ENCODE measurements around the gene MUC21. TPM values are rescaled to one million over a fixed set of nuclear protein-coding genes. Genes with fewer than 3 reads are reported as not detected.
"Not testable (repeated sequence)": the region's sequence is repeated elsewhere in the genome, so short reads cannot be mapped to it uniquely, and the experiment has no call there.

Gene MUC21
- total and polyA plus RNA-seq, 2 donors (not counting 3 experiments of a cell fraction or from before 2014, with no cell fraction given): not detected

- no peak for DNase-seq (ENCODE audit: low read depth, low spot score)
- Histone ChIP-seq H3K4me1 (ENCODE audit: control insufficient read depth, extremely low read depth, insufficient read depth, low read length) (no peaks in the 10 kb centered on the region), H3K79me2 (ENCODE audit: control insufficient read depth, insufficient read depth, low read length) (no peaks in the 10 kb centered on the region), H3K9me1 (replicated peaks; ENCODE audit: control insufficient read depth, extremely low read depth, insufficient read depth, low read length) (no peaks in the 10 kb centered on the region), H3K9me3 (replicated peaks; ENCODE audit: control insufficient read depth, insufficient read depth, low read length) (no peaks in the 10 kb centered on the region), H3K36me3 (ENCODE audit: control insufficient read depth in 2 of 2, extremely low read depth in 1 of 2, insufficient read depth in 2 of 2, low read length in 2 of 2) (no peaks in the 10 kb centered on the region), H3K27ac (ENCODE audit: insufficient read depth, low read depth, low read length) (no peak overlapping the region), H4K20me1 (replicated peaks; ENCODE audit: control insufficient read depth, extremely low read depth, insufficient read depth, low read length) (no peaks in the 10 kb centered on the region), H3K4me2 (ENCODE audit: insufficient read depth, low read length) (no peak overlapping the region), H3K9ac (replicated peaks; ENCODE audit: extremely low read depth, insufficient read depth, low read length) (no peak overlapping the region), H3K4me3 (replicated peaks in 1 of 3; ENCODE audit: insufficient read depth in 1 of 3, low read depth in 1 of 3, low read length in 3 of 3) (no peak overlapping the region), H2AFZ (ENCODE audit: low read depth, low read length) (no peak overlapping the region), H3K27me3 (ENCODE audit: control insufficient read depth in 2 of 2, insufficient read depth in 2 of 2, low read length in 2 of 2) (peaks cover 0 to 5% of the 10 kb centered on the region in 2 experiments)
- CTCF ChIA-PET: no interaction called here
- no TSS peak for BruUV-seq (replicated peaks)
- POLR2A ChIA-PET: no interaction called here
- no peak for FAIRE-seq
- TF ChIP-seq POLR2A (IDR thresholded peaks at IDR 0.05; ENCODE audit: low read depth, low read length) (no peak), GATA2 (IDR thresholded peaks at IDR 0.05; ENCODE audit: insufficient read depth, insufficient read length, low read depth, low read length) (no peak)
- intact Hi-C loops (cut with micrococcal nuclease) (no loop called here), dilution Hi-C loops (cut with MboI; ENCODE audit: extremely low pct_ligation_motif_present, low sequenced_read_pairs) (no loop called here)
Measured at GRCh38 chr6:30998785-30999184, 15.3 kb downstream of the MUC21 start.

GRCh38 chr6:31000067-31000860 lies 16.7 kb downstream of the MUC21 start:
- DNase-seq (ENCODE audit: low read depth, low spot score); H3K79me2 ChIP-seq (ENCODE audit: control insufficient read depth, insufficient read depth, low read length); POLR2A ChIA-PET; H3K4me3 ChIP-seq (replicated peaks in 1 of 3; ENCODE audit: insufficient read depth in 1 of 3, low read depth in 1 of 3, low read length in 3 of 3); H3K36me3 ChIP-seq (ENCODE audit: control insufficient read depth in 2 of 2, extremely low read depth in 1 of 2, insufficient read depth in 2 of 2, low read length in 2 of 2); H3K27ac ChIP-seq (ENCODE audit: insufficient read depth, low read depth, low read length); H3K9ac ChIP-seq (replicated peaks; ENCODE audit: extremely low read depth, insufficient read depth, low read length); H3K4me1 ChIP-seq (ENCODE audit: control insufficient read depth, extremely low read depth, insufficient read depth, low read length); H3K9me3 ChIP-seq (replicated peaks; ENCODE audit: control insufficient read depth, insufficient read depth, low read length); H2AFZ ChIP-seq (ENCODE audit: low read depth, low read length); H3K27me3 ChIP-seq (ENCODE audit: control insufficient read depth in 2 of 2, insufficient read depth in 2 of 2, low read length in 2 of 2); H4K20me1 ChIP-seq (replicated peaks; ENCODE audit: control insufficient read depth, extremely low read depth, insufficient read depth, low read length); H3K4me2 ChIP-seq (ENCODE audit: insufficient read depth, low read length); H3K9me1 ChIP-seq (replicated peaks; ENCODE audit: control insufficient read depth, extremely low read depth, insufficient read depth, low read length); dilution Hi-C loops (cut with MboI; ENCODE audit: extremely low pct_ligation_motif_present, low sequenced_read_pairs); FAIRE-seq; BruUV-seq (replicated peaks); intact Hi-C loops (cut with micrococcal nuclease): not testable (repeated sequence)
- CTCF ChIA-PET: interaction anchor here (1.3 kb wide), 1 partner anchor 12 kb away, joined by 3 read pairs; no protein-coding TSS in a partner anchor

Measured in endothelial cell of umbilical vein (primary cell).